ENCODE data around the gene SLC35A2. TPM values are rescaled to one million over a fixed set of nuclear protein-coding genes. Genes with fewer than 3 reads are reported as not detected.

The SLC35A2 gene
- 13.2 and 16.4 TPM in 2 replicates for total RNA-seq

DNA sequence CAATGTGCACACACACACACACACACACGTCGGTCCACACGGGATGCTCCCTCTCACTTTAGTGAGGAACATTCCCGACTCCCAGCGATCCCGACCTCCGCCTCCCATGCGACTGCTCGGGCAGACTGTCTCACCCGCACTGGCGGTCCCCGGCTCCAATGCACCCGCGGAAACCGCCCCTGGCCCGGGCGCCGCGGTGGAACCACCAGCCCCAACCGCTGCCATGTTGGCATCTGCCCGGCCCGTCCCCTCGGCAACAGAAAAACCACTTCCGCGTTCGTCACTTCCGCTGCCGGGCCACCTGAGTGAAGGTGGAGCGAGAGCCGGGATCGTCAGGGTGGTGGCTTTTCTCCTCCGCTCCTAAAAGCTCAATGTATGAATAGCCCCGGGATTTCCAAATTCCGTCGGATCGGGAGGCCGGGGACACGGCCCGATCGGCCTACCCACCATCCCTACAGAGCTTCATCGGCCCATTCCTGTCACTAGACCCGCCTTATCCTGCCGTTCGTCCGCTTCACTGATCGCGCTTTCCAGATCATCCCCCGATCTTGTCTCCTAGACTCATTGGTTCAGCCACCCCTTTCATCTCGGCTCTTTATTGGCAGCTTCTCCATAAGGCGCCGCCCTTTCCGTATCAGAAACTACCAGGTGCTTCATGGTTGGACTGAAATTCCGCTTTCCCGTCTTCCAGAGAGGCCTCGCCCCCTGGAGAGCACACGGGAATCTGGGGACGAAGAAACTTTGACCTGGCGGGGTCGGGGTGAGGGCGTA is at the start of gene SLC35A2:
Gene SLC35A2, minus strand, starts transcription at position 235 of the 771 bp plus-strand sequence. Its CDS starts 10 bp downstream, at position 225.

DNA sequence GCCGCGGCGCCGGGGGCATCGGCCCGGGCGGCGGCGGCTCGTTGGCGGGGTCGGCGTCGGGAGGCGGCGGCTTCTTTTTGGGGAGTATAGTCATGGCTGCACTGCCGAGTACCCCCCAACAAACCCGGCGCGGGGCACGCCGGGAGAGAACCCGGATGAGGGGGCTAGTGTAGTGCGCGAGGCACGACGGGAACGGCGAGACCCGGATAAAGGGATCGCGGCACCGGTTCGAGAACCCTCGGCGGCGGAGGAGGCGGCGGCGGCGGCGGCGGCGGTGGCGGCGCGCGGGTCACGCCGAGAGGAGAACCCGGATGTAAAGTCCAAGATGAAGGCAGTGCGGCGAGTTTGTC is 46.0 kb upstream of the SLC35A2 start, which contains the start of gene OTUD5:
Gene OTUD5, minus strand, starts transcription at position 131 of the 350 bp plus-strand sequence. Its CDS starts 37 bp downstream, at position 94.

GRCh38 chrX:48918643-48919340 is 7.3 kb upstream of the SLC35A2 start, which contains the start of gene PIM2:
Gene PIM2, minus strand, starts transcription at chrX:48919024. Its CDS starts 190 bp downstream, at chrX:48918834.

DNA sequence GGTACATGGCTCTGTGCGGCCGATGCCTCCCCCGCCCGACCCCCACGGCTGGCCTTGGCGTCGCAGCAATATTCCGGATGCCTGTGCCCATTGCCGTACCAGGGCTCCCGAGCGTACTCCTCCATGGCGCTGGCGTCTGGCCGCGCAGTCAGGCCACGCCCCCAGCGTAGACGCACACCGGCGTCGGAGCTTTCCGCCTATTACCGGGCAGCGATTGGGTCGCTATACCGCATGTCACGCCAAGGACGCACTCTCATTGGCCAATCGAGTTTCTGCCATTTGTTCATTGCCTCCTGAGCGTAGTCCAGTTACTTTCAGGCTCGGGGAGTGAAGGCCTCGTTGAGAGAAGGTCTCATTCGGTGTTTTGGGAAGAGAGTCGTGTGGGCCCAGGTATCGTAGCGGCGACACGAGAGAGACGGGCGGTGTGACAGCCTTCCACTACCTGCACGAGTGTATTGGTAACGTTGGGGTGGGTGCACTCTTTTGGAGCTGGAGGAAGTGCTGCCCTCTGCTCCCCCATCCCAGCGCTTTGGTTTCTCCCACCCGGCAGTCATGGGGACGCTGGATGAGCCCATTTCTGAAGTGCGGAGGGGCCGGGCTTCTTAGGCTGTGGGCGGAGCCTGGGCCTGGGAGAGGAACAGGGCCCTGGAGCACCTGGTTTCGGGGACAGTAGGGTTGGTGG is 13.7 kb downstream of the SLC35A2 start, which contains the start of the genes PQBP1 and TIMM17B:
Gene PQBP1, plus strand, starts transcription at position 306 of the 682 bp plus-strand sequence. CDS start 580 bp downstream, outside the sequence.
Gene TIMM17B, minus strand, starts transcription at position 144 of the 682 bp plus-strand sequence. Its CDS starts 19 bp downstream, at position 125.

Other genes with a start within 250 kb of the SLC35A2 start
- 0.17 TPM in 1 of 2 replicates, not detected in the other for gene WAS, start 227.8 kb downstream of the SLC35A2 start, total RNA-seq
- 2.3 and 8.3 TPM in 2 replicates for gene SUV39H1, start 214.9 kb downstream of the SLC35A2 start, total RNA-seq
- not detected in 2 replicates for gene GLOD5, start 149.9 kb downstream of the SLC35A2 start, total RNA-seq
- gene GATA1, start 125.1 kb downstream of the SLC35A2 start, total RNA-seq = not detected in 2 replicates
- gene HDAC6, start 109.6 kb downstream of the SLC35A2 start, total RNA-seq = 28.1 and 36.1 TPM in 2 replicates
- gene ERAS, start 85.1 kb downstream of the SLC35A2 start, total RNA-seq = not detected in 2 replicates
- 0.33 TPM in 1 of 2 replicates, not detected in the other for gene PCSK1N, start 76.0 kb downstream of the SLC35A2 start, total RNA-seq
- 28.4 and 28.5 TPM in 2 replicates for gene TIMM17B, start 13.9 kb downstream of the SLC35A2 start, total RNA-seq
- gene PQBP1, start 13.7 kb downstream of the SLC35A2 start, total RNA-seq = 50.8 and 62.5 TPM in 2 replicates
- gene PIM2, start 7.4 kb upstream of the SLC35A2 start, total RNA-seq = 3.3 and 4.0 TPM in 2 replicates
- 37.5 and 47.6 TPM in 2 replicates for gene OTUD5, start 46.0 kb upstream of the SLC35A2 start, total RNA-seq
- gene KCND1, start 60.2 kb upstream of the SLC35A2 start, total RNA-seq = 1.9 and 4.3 TPM in 2 replicates
- 20.5 and 20.8 TPM in 2 replicates for gene GRIPAP1, start 90.6 kb upstream of the SLC35A2 start, total RNA-seq
- gene TFE3, start 131.7 kb upstream of the SLC35A2 start, total RNA-seq = 45.1 and 66.0 TPM in 2 replicates
- gene CCDC120, start 147.4 kb upstream of the SLC35A2 start, total RNA-seq = 0.83 and 1.2 TPM in 2 replicates
- 14.6 and 15.3 TPM in 2 replicates for gene PRAF2, start 162.4 kb upstream of the SLC35A2 start, total RNA-seq
- 54.3 and 58.6 TPM in 2 replicates for gene WDR45, start 168.2 kb upstream of the SLC35A2 start, total RNA-seq
- 20.0 and 23.9 TPM in 2 replicates for gene GPKOW, start 212.1 kb upstream of the SLC35A2 start, total RNA-seq

All from smooth muscle cell of trachea (primary cell).